Chondrocyte (in vitro differentiated cells): ENCODE results near the gene GAP43. TPM values are rescaled to one million over a fixed set of nuclear protein-coding genes. Genes with fewer than 3 reads are reported as not detected.

Source experiments
- DNase-seq: peaks from one replicate; pipeline ENCODE4 v3.0.0; 2021; ENCODE audit warnings: mixed read lengths, low spot score
- H3K27ac Mint-ChIP-seq: one replicate; pipeline ENCODE4 v1.8.0; 2021; ENCODE audit warnings: mild to moderate bottlenecking, moderate library complexity, mixed read lengths; ENCODE audit not compliant: unreplicated experiment
- H3K27me3 Mint-ChIP-seq: 2 replicates; pipeline ENCODE4 v1.8.0; 2021; ENCODE audit warnings: low read depth, mixed read lengths
- H3K36me3 Mint-ChIP-seq: 2 replicates; pipeline ENCODE4 v1.8.0; 2021; ENCODE audit warnings: low read depth, mixed read lengths
- H3K4me1 Mint-ChIP-seq: 2 replicates; pipeline ENCODE4 v1.8.0; 2021; ENCODE audit warnings: low read depth, mild to moderate bottlenecking, mixed read lengths
- H3K4me3 Mint-ChIP-seq: one replicate; pipeline ENCODE4 v1.8.0; 2021; ENCODE audit warnings: mild to moderate bottlenecking, moderate library complexity, mixed read lengths; ENCODE audit not compliant: unreplicated experiment
- H3K9me3 Mint-ChIP-seq: 2 replicates; pipeline ENCODE4 v1.8.0; 2021; ENCODE audit warnings: low read depth, mixed read lengths
- CTCF ChIP-seq: fragments of 200-600 bp; sonication (generic); IDR thresholded peaks from 2 replicates; pipeline ENCODE4 v1.5.0; 2021; ENCODE audit warnings: antibody characterized with exemption, mild to moderate bottlenecking, moderate library complexity
- total RNA-seq: library from RNA; stranded (reverse); gene quantifications from 3 replicates; pipeline ENCODE4 v1.2.1, GENCODE V29; 2021

Gene GAP43
- total RNA-seq, 1 donor from 2014 or later = 3.6 TPM

- TF ChIP-seq CTCF = no peak
- H3K4me3 Mint-ChIP-seq = no peak overlapping the region
- DNase-seq = no peak
- no peaks in the 10 kb centered on the region for H3K27me3 Mint-ChIP-seq
- no peaks in the 10 kb centered on the region for H3K36me3 Mint-ChIP-seq
- H3K4me1 Mint-ChIP-seq = peaks cover 29% of the 10 kb centered on the region
- no peaks in the 10 kb centered on the region for H3K9me3 Mint-ChIP-seq
- H3K27ac Mint-ChIP-seq = no peak overlapping the region
These were observed 81.5 kb downstream of the GAP43 start for GRCh38 chr3:115704661-115705338.

GRCh38 chr3:115706311-115706829 is 83.1 kb downstream of the GAP43 start:
- DNase-seq = no peak
- no peak for TF ChIP-seq CTCF
- Mint-ChIP-seq H3K36me3 (no peaks in the 10 kb centered on the region), H3K9me3 (no peaks in the 10 kb centered on the region), H3K27ac (no peak overlapping the region), H3K4me1 (peaks cover 38% of the 10 kb centered on the region), H3K27me3 (no peaks in the 10 kb centered on the region), H3K4me3 (no peak overlapping the region)

GRCh38 chr3:115708540-115708939 is 85.2 kb downstream of the GAP43 start:
- DNase-seq = no peak
- H3K4me1 Mint-ChIP-seq = peaks cover 52% of the 10 kb centered on the region
- no peak overlapping the region for H3K4me3 Mint-ChIP-seq
- H3K27me3 Mint-ChIP-seq = no peaks in the 10 kb centered on the region
- H3K27ac Mint-ChIP-seq = no peak overlapping the region
- no peaks in the 10 kb centered on the region for H3K36me3 Mint-ChIP-seq
- H3K9me3 Mint-ChIP-seq = no peaks in the 10 kb centered on the region
- TF ChIP-seq CTCF = no peak

GRCh38 chr3:115709093-115709492 is 85.8 kb downstream of the GAP43 start:
- no peaks in the 10 kb centered on the region for H3K9me3 Mint-ChIP-seq

GRCh38 chr3:115709931-115710330 is 86.6 kb downstream of the GAP43 start:
- no peaks in the 10 kb centered on the region for H3K9me3 Mint-ChIP-seq
- no peak overlapping the region for H3K4me3 Mint-ChIP-seq
- no peak for DNase-seq
- no peak overlapping the region for H3K27ac Mint-ChIP-seq
- no peaks in the 10 kb centered on the region for H3K27me3 Mint-ChIP-seq
- H3K4me1 Mint-ChIP-seq = peaks cover 44% of the 10 kb centered on the region
- H3K36me3 Mint-ChIP-seq = no peaks in the 10 kb centered on the region
- no peak for TF ChIP-seq CTCF

More at GRCh38 chr3:115709093-115709492, 85.8 kb downstream of the GAP43 start:
- no peak for TF ChIP-seq CTCF
- H3K36me3 Mint-ChIP-seq = no peaks in the 10 kb centered on the region
- H3K4me3 Mint-ChIP-seq = no peak overlapping the region
- no peak overlapping the region for H3K27ac Mint-ChIP-seq
- peaks cover 52% of the 10 kb centered on the region for H3K4me1 Mint-ChIP-seq
- no peak for DNase-seq
- no peaks in the 10 kb centered on the region for H3K27me3 Mint-ChIP-seq
